ENCODE data around the gene TM7SF2. TPM values are rescaled to one million over a fixed set of nuclear protein-coding genes. Genes with fewer than 3 reads are reported as not detected.

TM7SF2 gene
- total and polyA plus RNA-seq, 2 of the 13 experiments (the other 11 are each of a cell fraction or from before 2014, with no cell fraction given): 56.0 to 66.9 TPM

DNA sequence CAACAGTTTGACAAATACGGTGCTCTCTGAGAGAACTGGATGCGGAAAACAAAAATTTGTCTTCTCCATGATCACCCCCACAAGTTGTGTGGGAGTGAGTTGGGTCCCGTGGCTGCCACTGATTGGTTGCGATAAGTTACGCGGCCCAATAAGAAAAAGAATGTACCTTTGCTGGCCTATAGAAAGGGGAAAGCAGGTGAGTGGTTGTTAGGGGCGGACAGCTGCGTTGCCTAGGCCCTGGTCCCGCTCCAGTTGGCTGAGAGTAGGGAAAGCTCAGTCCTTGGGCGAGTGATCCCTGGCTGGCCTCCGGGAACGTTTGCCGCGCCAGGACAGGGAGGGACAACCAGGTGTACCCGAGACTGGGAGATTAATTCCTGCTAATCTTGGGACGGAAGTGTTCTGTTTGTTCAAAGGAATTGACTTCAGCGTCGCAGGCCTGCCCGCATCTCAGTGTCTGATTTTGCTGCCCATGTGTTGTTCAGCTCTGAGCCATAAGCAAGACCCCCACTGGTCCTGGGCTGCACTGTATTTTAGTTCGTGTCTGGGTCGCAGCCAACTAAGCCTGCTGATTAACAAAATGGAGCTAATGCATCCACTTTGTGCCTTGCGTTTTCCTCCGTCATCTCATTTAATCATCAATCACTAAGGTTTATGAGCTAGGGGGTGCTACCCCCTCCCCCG, 23.4 kb downstream of the TM7SF2 start (continued):
- no peak for TF ChIP-seq DPF2 (CRISPR knock-in tag; IDR thresholded peaks at IDR 0.05; ENCODE audit: borderline replicate concordance, low read depth)
- TF ChIP-seq, protein P1, sequence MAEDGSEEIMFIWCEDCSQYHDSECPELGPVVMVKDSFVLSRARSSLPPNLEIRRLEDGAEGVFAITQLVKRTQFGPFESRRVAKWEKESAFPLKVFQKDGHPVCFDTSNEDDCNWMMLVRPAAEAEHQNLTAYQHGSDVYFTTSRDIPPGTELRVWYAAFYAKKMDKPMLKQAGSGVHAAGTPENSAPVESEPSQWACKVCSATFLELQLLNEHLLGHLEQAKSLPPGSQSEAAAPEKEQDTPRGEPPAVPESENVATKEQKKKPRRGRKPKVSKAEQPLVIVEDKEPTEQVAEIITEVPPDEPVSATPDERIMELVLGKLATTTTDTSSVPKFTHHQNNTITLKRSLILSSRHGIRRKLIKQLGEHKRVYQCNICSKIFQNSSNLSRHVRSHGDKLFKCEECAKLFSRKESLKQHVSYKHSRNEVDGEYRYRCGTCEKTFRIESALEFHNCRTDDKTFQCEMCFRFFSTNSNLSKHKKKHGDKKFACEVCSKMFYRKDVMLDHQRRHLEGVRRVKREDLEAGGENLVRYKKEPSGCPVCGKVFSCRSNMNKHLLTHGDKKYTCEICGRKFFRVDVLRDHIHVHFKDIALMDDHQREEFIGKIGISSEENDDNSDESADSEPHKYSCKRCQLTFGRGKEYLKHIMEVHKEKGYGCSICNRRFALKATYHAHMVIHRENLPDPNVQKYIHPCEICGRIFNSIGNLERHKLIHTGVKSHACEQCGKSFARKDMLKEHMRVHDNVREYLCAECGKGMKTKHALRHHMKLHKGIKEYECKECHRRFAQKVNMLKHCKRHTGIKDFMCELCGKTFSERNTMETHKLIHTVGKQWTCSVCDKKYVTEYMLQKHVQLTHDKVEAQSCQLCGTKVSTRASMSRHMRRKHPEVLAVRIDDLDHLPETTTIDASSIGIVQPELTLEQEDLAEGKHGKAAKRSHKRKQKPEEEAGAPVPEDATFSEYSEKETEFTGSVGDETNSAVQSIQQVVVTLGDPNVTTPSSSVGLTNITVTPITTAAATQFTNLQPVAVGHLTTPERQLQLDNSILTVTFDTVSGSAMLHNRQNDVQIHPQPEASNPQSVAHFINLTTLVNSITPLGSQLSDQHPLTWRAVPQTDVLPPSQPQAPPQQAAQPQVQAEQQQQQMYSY (CRISPR knock-in tag; IDR thresholded peaks at IDR 0.05): no peak; the same call in 1 of the 2 replicates
- TF ChIP-seq, protein P2, sequence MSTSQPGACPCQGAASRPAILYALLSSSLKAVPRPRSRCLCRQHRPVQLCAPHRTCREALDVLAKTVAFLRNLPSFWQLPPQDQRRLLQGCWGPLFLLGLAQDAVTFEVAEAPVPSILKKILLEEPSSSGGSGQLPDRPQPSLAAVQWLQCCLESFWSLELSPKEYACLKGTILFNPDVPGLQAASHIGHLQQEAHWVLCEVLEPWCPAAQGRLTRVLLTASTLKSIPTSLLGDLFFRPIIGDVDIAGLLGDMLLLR (CRISPR knock-in tag; IDR thresholded peaks at IDR 0.05): no peak
- TF ChIP-seq, protein P3, sequence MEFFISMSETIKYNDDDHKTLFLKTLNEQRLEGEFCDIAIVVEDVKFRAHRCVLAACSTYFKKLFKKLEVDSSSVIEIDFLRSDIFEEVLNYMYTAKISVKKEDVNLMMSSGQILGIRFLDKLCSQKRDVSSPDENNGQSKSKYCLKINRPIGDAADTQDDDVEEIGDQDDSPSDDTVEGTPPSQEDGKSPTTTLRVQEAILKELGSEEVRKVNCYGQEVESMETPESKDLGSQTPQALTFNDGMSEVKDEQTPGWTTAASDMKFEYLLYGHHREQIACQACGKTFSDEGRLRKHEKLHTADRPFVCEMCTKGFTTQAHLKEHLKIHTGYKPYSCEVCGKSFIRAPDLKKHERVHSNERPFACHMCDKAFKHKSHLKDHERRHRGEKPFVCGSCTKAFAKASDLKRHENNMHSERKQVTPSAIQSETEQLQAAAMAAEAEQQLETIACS (CRISPR knock-in tag; IDR thresholded peaks at IDR 0.05): no peak
- no peak for TF ChIP-seq MAFG (CRISPR knock-in tag; IDR thresholded peaks at IDR 0.05)
- TF ChIP-seq CCAR2 (optimal IDR thresholded peaks at IDR 0.05; ENCODE audit: low read depth, low read length): no peak
- TF ChIP-seq NFIC (IDR thresholded peaks at IDR 0.05; ENCODE audit: low read length): no peak
- TF ChIP-seq ZNF282 (IDR thresholded peaks at IDR 0.05; ENCODE audit: partially characterized antibody): no peak
- TF ChIP-seq SKI (IDR thresholded peaks at IDR 0.05; ENCODE audit: partially characterized antibody): no peak
- TF ChIP-seq, protein P4, sequence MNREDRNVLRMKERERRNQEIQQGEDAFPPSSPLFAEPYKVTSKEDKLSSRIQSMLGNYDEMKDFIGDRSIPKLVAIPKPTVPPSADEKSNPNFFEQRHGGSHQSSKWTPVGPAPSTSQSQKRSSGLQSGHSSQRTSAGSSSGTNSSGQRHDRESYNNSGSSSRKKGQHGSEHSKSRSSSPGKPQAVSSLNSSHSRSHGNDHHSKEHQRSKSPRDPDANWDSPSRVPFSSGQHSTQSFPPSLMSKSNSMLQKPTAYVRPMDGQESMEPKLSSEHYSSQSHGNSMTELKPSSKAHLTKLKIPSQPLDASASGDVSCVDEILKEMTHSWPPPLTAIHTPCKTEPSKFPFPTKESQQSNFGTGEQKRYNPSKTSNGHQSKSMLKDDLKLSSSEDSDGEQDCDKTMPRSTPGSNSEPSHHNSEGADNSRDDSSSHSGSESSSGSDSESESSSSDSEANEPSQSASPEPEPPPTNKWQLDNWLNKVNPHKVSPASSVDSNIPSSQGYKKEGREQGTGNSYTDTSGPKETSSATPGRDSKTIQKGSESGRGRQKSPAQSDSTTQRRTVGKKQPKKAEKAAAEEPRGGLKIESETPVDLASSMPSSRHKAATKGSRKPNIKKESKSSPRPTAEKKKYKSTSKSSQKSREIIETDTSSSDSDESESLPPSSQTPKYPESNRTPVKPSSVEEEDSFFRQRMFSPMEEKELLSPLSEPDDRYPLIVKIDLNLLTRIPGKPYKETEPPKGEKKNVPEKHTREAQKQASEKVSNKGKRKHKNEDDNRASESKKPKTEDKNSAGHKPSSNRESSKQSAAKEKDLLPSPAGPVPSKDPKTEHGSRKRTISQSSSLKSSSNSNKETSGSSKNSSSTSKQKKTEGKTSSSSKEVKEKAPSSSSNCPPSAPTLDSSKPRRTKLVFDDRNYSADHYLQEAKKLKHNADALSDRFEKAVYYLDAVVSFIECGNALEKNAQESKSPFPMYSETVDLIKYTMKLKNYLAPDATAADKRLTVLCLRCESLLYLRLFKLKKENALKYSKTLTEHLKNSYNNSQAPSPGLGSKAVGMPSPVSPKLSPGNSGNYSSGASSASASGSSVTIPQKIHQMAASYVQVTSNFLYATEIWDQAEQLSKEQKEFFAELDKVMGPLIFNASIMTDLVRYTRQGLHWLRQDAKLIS (CRISPR knock-in tag; IDR thresholded peaks at IDR 0.05): no peak
- no peak for TF ChIP-seq NFE2L2 (IDR thresholded peaks at IDR 0.05; ENCODE audit: low read length)
- TF ChIP-seq ZNF549 (CRISPR knock-in tag; IDR thresholded peaks at IDR 0.05): no peak
- no peak for TF ChIP-seq ZNF234 (CRISPR knock-in tag; conservative IDR thresholded peaks at IDR 0.05)
- TF ChIP-seq IKZF4 (CRISPR knock-in tag; IDR thresholded peaks at IDR 0.05; ENCODE audit: borderline replicate concordance, low read depth, not compliant biosample characterization): peak; percentile 79
- no peak for TF ChIP-seq ZNF660 (CRISPR knock-in tag; IDR thresholded peaks at IDR 0.05; ENCODE audit: borderline replicate concordance, low read depth)
- TF ChIP-seq NFE2 (CRISPR knock-in tag; IDR thresholded peaks at IDR 0.05): no peak
- no peak for TF ChIP-seq GATAD1 (CRISPR knock-in tag; IDR thresholded peaks at IDR 0.05)
- TF ChIP-seq NFKB2 (CRISPR knock-in tag; IDR thresholded peaks at IDR 0.05; ENCODE audit: borderline replicate concordance): no peak
- TF ChIP-seq ZFX (CRISPR knock-in tag; IDR thresholded peaks at IDR 0.05; ENCODE audit: low read depth): peak; percentile 59; the same call in 1 of the 2 replicates
- TF ChIP-seq ZNF160 (CRISPR knock-in tag; IDR thresholded peaks at IDR 0.05): no peak
- TF ChIP-seq SRF (IDR thresholded peaks at IDR 0.05; ENCODE audit: low read depth, low read length): no peak
- no peak for TF ChIP-seq ZNF780A (CRISPR knock-in tag; IDR thresholded peaks at IDR 0.05)

Measured in HepG2 (cell line).